Fibroblast of the aortic adventitia (primary cell): ENCODE measurements around the gene SARS1. TPM values are rescaled to one million over a fixed set of nuclear protein-coding genes. Genes with fewer than 3 reads are reported as not detected.

Experiments used
- DNase-seq: peaks from one replicate; pipeline ENCODE4 v3.0.0-alpha.2; 2010; ENCODE audit warnings: low read depth
- H3K4me3 ChIP-seq: 2 replicates; pipeline ENCODE4 v1.5.1; 2011; ENCODE audit warnings: low read depth, mild to moderate bottlenecking, control low read depth, low read length, moderate library complexity
- total RNA-seq: library from RNA; depleted of rRNA; stranded (reverse); fragments of >200 nt; gene quantifications from 2 replicates; pipeline ENCODE4 v1.2.3, GENCODE V29; 2012; ENCODE audit warnings: low replicate concordance
- TF ChIP-seq, protein P1 (sequence below): IDR thresholded peaks from 2 replicates; pipeline ENCODE4 v1.5.1; 2011; ENCODE audit warnings: mild to moderate bottlenecking, low read length, control low read depth, inconsistent platforms; ENCODE audit not compliant: insufficient read depth

SARS1 gene
- total RNA-seq, 1 donor, result 321 TPM

DNA sequence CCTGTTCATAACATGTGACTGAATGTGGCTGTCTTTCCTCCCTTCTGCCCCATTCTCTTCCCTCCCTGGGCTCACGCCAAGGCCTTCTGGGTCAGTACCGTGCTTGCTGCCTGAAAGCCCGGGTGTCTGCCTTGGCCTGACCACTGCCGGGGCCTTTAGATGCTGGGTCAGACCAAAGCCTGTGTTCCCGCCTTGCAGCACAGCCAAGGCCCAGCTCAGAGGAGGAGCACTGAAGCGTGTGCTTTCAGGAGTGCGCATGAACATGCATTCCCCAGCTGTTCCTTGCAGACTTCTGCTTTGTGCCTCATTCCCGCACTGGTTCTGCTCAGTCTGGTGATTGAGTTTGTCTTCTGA is 27.0 kb upstream of the SARS1 start:
- peak; percentile 37 for DNase-seq
- H3K4me3 ChIP-seq, result no peak overlapping the region
- TF ChIP-seq, protein P1, sequence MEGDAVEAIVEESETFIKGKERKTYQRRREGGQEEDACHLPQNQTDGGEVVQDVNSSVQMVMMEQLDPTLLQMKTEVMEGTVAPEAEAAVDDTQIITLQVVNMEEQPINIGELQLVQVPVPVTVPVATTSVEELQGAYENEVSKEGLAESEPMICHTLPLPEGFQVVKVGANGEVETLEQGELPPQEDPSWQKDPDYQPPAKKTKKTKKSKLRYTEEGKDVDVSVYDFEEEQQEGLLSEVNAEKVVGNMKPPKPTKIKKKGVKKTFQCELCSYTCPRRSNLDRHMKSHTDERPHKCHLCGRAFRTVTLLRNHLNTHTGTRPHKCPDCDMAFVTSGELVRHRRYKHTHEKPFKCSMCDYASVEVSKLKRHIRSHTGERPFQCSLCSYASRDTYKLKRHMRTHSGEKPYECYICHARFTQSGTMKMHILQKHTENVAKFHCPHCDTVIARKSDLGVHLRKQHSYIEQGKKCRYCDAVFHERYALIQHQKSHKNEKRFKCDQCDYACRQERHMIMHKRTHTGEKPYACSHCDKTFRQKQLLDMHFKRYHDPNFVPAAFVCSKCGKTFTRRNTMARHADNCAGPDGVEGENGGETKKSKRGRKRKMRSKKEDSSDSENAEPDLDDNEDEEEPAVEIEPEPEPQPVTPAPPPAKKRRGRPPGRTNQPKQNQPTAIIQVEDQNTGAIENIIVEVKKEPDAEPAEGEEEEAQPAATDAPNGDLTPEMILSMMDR, result no peak

GRCh38 chr1:109187127-109187526 is 26.6 kb upstream of the SARS1 start:
- TF ChIP-seq, protein P1, result no peak
- no peak overlapping the region for H3K4me3 ChIP-seq

DNA sequence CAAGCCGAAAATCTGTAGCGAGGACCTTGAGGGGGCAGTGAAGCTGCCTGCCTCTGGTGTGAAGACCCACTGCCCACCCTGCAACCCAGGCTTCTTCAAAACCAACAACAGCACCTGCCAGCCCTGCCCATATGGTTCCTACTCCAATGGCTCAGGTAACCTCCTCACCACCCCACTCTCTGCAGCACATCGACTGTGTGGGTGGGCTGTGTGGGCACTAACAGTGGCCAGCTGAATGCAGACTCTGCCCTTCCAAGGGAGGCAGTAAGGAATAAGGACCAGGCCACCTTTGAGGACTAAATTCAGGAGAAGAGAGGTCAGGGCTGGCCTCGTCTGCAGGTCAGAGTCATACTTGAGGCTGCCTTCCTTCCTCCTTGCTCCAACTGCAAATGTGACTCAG is 25.5 kb upstream of the SARS1 start:
- no peak for DNase-seq
- H3K4me3 ChIP-seq, result no peak overlapping the region
- TF ChIP-seq, protein P1, result no peak

More at GRCh38 chr1:109187127-109187526, 26.6 kb upstream of the SARS1 start:
- no peak for DNase-seq

- TF ChIP-seq, protein P1, result no peak
- no peak overlapping the region for H3K4me3 ChIP-seq
- no peak for DNase-seq
Observed at GRCh38 chr1:109188781-109189180, 24.9 kb upstream of the SARS1 start.

- no peak overlapping the region for H3K4me3 ChIP-seq
- TF ChIP-seq, protein P1, result no peak
- DNase-seq, result no peak
Observed at GRCh38 chr1:109190189-109190588, 23.5 kb upstream of the SARS1 start.

DNA sequence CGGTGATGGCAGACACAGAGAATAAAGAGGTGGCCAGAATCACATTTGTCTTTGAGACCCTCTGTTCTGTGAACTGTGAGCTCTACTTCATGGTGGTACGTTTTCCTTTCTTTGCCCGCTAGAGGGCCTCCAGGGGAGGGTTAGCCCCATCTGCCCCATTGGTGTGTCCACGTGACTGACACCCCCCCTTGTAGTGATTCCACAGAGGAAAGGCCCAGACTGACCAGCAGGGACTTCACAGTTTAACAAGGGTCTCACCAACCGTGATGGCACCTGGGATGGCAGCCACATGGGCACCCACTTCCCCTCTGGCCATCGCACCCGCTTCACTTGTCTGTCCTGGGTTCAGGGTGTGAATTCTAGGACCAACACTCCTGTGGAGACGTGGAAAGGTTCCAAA is 22.3 kb upstream of the SARS1 start:
- TF ChIP-seq, protein P1, result peak; percentile 10
- no peak for DNase-seq
- no peak overlapping the region for H3K4me3 ChIP-seq

GRCh38 chr1:109191891-109192290 is 21.8 kb upstream of the SARS1 start:
- no peak overlapping the region for H3K4me3 ChIP-seq
- TF ChIP-seq, protein P1, result no peak
- no peak for DNase-seq
